Medulla oblongata (tissue), 1 donor: ENCODE measurements around the gene BPIFB2.

Experiments
- DNase-seq: peaks from one replicate; pipeline ENCODE4 v3.0.0-alpha.2; 2015; ENCODE audit errors: extremely low spot score

BPIFB2 gene

GRCh38 chr20:33006776-33007375 lies 628 bp upstream of the BPIFB2 start:
- DNase-seq = no peak

- no peak for DNase-seq
Measured at GRCh38 chr20:33008336-33009213, 1.1 kb downstream of the BPIFB2 start.

- no peak for DNase-seq
Measured at GRCh38 chr20:33009214-33010132, 2.0 kb downstream of the BPIFB2 start.

GRCh38 chr20:33010133-33010504 lies 2.6 kb downstream of the BPIFB2 start:
- no peak for DNase-seq

- DNase-seq = no peak
Measured at GRCh38 chr20:33010674-33011449, 3.4 kb downstream of the BPIFB2 start.

- no peak for DNase-seq
Measured at GRCh38 chr20:33012327-33013189, 5.1 kb downstream of the BPIFB2 start.

GRCh38 chr20:33013701-33014326 lies 6.3 kb downstream of the BPIFB2 start:
- no peak for DNase-seq

GRCh38 chr20:33014336-33015113 lies 7.0 kb downstream of the BPIFB2 start:
- DNase-seq = no peak

- no peak for DNase-seq
Measured at GRCh38 chr20:33015114-33015484, 7.6 kb downstream of the BPIFB2 start.

GRCh38 chr20:33015700-33016580 lies 8.4 kb downstream of the BPIFB2 start:
- no peak for DNase-seq

GRCh38 chr20:33016581-33017109 lies 9.1 kb downstream of the BPIFB2 start:
- no peak for DNase-seq

GRCh38 chr20:33017542-33017941 lies 10.0 kb downstream of the BPIFB2 start:
- no peak for DNase-seq

GRCh38 chr20:33018169-33018931 lies 10.8 kb downstream of the BPIFB2 start:
- no peak for DNase-seq

- DNase-seq = no peak
Measured at GRCh38 chr20:33019465-33020277, 12.2 kb downstream of the BPIFB2 start.

GRCh38 chr20:33020278-33021161 lies 13.0 kb downstream of the BPIFB2 start:
- no peak for DNase-seq
